ENCODE results near the gene CRYBA2. TPM values are rescaled to one million over a fixed set of nuclear protein-coding genes. Genes with fewer than 3 reads are reported as not detected.

The CRYBA2 gene
- total and polyA plus RNA-seq, 2 experiments from 2014 or later, result not detected

- no peaks in the 10 kb centered on the region for H3K9me2 ChIP-seq (ENCODE audit: insufficient read depth)
- no peak overlapping the region for H3K27ac ChIP-seq (ENCODE audit: low read depth)
- no peak for DNase-seq (ENCODE audit: low spot score)
- peak; percentile 58; the same call in 2 of the 3 replicates for ATAC-seq
- no peaks in the 10 kb centered on the region for H3K36me3 Mint-ChIP-seq (ENCODE audit: low read depth)
- no peaks in the 10 kb centered on the region for H3K36me3 ChIP-seq (ENCODE audit: insufficient read depth)
- no peaks in the 10 kb centered on the region for H3K79me2 ChIP-seq (replicated peaks; ENCODE audit: insufficient read depth)
- no peaks in the 10 kb centered on the region for H3K27me3 ChIP-seq (ENCODE audit: insufficient read depth)
- H3K4me3 ChIP-seq, result no peak overlapping the region
- H3K27me3 Mint-ChIP-seq (ENCODE audit: insufficient read depth, low read depth, poor library complexity), result peaks cover 6% of the 10 kb centered on the region
- H2AFZ ChIP-seq, result no peak overlapping the region
- H3K4me1 Mint-ChIP-seq, result no peaks in the 10 kb centered on the region
- no peaks in the 10 kb centered on the region; the same call in 2 of the 3 replicates for H3K9me3 Mint-ChIP-seq
- H3K4me3 Mint-ChIP-seq, result no peak overlapping the region
- no peak overlapping the region for H3K27ac Mint-ChIP-seq
- no peak for TF ChIP-seq REST (IDR thresholded peaks at IDR 0.05; ENCODE audit: unreplicated experiment)
- TF ChIP-seq EZH2 (IDR thresholded peaks at IDR 0.05; ENCODE audit: low read depth, unreplicated experiment), result no peak
- no peak for TF ChIP-seq NANOG (IDR thresholded peaks at IDR 0.05; ENCODE audit: borderline replicate concordance)
- no peak for TF ChIP-seq POLR2AphosphoS5 (IDR thresholded peaks at IDR 0.05; ENCODE audit: low read depth)
- TF ChIP-seq ZNF114 (CRISPR knock-in tag; IDR thresholded peaks at IDR 0.05), result no peak
- no peak overlapping the region for H3K4me2 ChIP-seq
- no peaks in the 10 kb centered on the region for H3K4me1 ChIP-seq (ENCODE audit: insufficient read depth)
- H4K20me1 ChIP-seq (replicated peaks; ENCODE audit: insufficient read depth), result no peaks in the 10 kb centered on the region
- H3F3A ChIP-seq (replicated peaks; ENCODE audit: low read depth), result no peaks in the 10 kb centered on the region
Observed at GRCh38 chr2:219035942-219036341, 42.7 kb upstream of the CRYBA2 start.

DNA sequence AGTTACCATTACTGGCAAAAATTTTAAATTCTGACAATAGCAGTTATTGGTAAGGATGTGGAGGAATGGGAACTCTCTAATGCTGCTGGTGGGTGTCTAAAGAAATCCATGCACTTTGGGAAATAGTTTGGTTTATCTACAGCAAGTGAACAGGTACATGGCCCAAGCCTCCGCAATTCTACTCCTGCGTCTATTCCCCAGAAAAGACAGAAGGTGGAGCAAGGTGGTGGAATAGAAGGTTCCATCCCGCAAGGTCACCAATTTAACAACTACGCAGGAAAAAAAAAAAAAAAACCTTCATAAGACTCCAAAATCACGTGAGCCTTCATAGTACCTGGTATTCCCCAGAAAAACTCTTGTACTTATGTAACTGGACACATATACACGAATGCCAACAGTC, 41.6 kb upstream of the CRYBA2 start:
- DNase-seq (ENCODE audit: low spot score) (peak; percentile 35), ATAC-seq (no peak)
- Histone ChIP-seq H3F3A (replicated peaks; ENCODE audit: low read depth) (no peaks in the 10 kb centered on the region), H4K20me1 (replicated peaks; ENCODE audit: insufficient read depth) (no peaks in the 10 kb centered on the region), H3K4me3 (no peak overlapping the region), H3K27me3 (ENCODE audit: insufficient read depth) (no peaks in the 10 kb centered on the region), H3K4me2 (no peak overlapping the region), H3K27ac (ENCODE audit: low read depth) (no peak overlapping the region), H3K79me2 (replicated peaks; ENCODE audit: insufficient read depth) (no peaks in the 10 kb centered on the region), H2AFZ (no peak overlapping the region), H3K9me2 (ENCODE audit: insufficient read depth) (no peaks in the 10 kb centered on the region), H3K4me1 (ENCODE audit: insufficient read depth) (no peaks in the 10 kb centered on the region), H3K36me3 (ENCODE audit: insufficient read depth) (no peaks in the 10 kb centered on the region)
- TF ChIP-seq CTCF (conservative IDR thresholded peaks at IDR 0.05; ENCODE audit: low read depth in 2 of 2), result peak; percentile 21 to 42; a peak in 2 of 4 replicates
- TF ChIP-seq POLR2AphosphoS5 (IDR thresholded peaks at IDR 0.05; ENCODE audit: low read depth), result no peak
- Mint-ChIP-seq H3K27me3 (ENCODE audit: insufficient read depth, low read depth, poor library complexity) (peaks cover 9% of the 10 kb centered on the region), H3K4me3 (no peak overlapping the region), H3K4me1 (peaks cover 2% of the 10 kb centered on the region; the same call in 2 of the 3 replicates), H3K9me3 (no peaks in the 10 kb centered on the region; the same call in 2 of the 3 replicates), H3K36me3 (ENCODE audit: low read depth) (no peaks in the 10 kb centered on the region), H3K27ac (no peak overlapping the region)
